AG04450 (cell line): Measurements from ENCODE around the gene LRRC59. TPM values are rescaled to one million over a fixed set of nuclear protein-coding genes. Genes with fewer than 3 reads are reported as not detected.

Experiments used
- CTCF ChIA-PET: fragments of 300-600, 350-600 bp; formaldehyde crosslinking; extraction: SDS; loops from one replicate; lab custom pipeline; 2022; ENCODE audit warnings: antibody characterized with exemption, inconsistent platforms; lab: Charles Lee
- POLR2A ChIA-PET: fragments of 350-600 bp; formaldehyde crosslinking; extraction: SDS; loops from one replicate; lab custom pipeline; 2021; ENCODE audit warnings: antibody characterized with exemption, inconsistent platforms; lab: Yijun Ruan, JAX
- DNase-seq: peaks from one replicate; pipeline ENCODE4 v3.0.0-alpha.2; 2011; ENCODE audit warnings: low read depth, low spot score
- H3K27ac ChIP-seq: one replicate; pipeline ENCODE4 v1.5.1; 2012; ENCODE audit warnings: low read depth, low read length, control low read depth
- H3K27me3 ChIP-seq: one replicate; pipeline ENCODE4 v1.6.0; 2012; ENCODE audit warnings: low read length; ENCODE audit not compliant: control insufficient read depth, insufficient read depth
- H3K4me3 ChIP-seq: 2 replicates; pipeline ENCODE4 v1.5.1; 2011; ENCODE audit warnings: mild to moderate bottlenecking, low read depth, low read length, control low read depth
- H3K9me3 ChIP-seq: 2 replicates; pipeline ENCODE4 v1.5.1; 2012; ENCODE audit warnings: low read length; ENCODE audit not compliant: control insufficient read depth, insufficient read depth
- polyA plus RNA-seq: library from polyadenylated mRNA; depleted of rRNA; stranded (reverse); fragments of >200 nt; gene quantifications from 2 replicates; pipeline ENCODE4 v1.2.3, GENCODE V29; 2011
- TF ChIP-seq, protein P1 (sequence below): IDR thresholded peaks from 2 replicates; pipeline ENCODE4 v1.5.1; 2011; ENCODE audit warnings: low read depth, low read length, control low read depth, inconsistent platforms

LRRC59 gene
- polyA plus RNA-seq, 1 experiment: 143 TPM

DNA sequence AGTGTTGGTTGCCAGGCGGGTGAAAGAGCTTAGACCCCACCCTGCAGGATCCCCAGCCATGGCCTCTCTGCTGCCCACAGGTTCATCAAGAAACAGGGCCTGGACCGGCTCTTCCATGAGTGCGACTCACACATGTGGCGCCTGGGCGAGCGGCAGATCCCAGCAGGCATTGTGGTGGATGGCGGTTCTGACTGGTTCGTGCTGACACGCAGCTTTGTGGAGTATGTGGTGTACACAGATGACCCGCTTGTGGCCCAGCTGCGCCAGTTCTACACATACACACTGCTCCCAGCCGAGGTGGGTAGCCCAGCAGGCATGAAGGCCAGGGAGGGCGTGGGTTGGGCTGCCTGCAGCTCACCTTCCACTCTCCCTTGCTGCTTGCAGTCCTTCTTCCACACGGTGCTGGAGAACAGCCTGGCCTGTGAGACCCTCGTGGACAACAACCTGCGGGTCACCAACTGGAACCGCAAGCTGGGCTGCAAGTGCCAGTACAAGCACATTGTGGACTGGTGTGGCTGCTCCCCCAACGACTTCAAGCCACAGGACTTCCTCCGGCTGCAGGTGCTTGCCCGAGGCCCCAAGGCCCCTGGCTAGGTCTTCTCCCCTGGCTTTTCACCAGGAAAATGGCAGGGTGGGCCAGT lies 41.5 kb downstream of the LRRC59 start:
- ChIA-PET POLR2A (no interaction called here), CTCF (no interaction called here)
- DNase-seq: no peak
- Histone ChIP-seq H3K27me3 (no peaks in the 10 kb centered on the region), H3K9me3 (no peaks in the 10 kb centered on the region; the same call in 1 of the 2 replicates), H3K27ac (no peak overlapping the region), H3K4me3 (no peak overlapping the region)
- TF ChIP-seq, protein P1, sequence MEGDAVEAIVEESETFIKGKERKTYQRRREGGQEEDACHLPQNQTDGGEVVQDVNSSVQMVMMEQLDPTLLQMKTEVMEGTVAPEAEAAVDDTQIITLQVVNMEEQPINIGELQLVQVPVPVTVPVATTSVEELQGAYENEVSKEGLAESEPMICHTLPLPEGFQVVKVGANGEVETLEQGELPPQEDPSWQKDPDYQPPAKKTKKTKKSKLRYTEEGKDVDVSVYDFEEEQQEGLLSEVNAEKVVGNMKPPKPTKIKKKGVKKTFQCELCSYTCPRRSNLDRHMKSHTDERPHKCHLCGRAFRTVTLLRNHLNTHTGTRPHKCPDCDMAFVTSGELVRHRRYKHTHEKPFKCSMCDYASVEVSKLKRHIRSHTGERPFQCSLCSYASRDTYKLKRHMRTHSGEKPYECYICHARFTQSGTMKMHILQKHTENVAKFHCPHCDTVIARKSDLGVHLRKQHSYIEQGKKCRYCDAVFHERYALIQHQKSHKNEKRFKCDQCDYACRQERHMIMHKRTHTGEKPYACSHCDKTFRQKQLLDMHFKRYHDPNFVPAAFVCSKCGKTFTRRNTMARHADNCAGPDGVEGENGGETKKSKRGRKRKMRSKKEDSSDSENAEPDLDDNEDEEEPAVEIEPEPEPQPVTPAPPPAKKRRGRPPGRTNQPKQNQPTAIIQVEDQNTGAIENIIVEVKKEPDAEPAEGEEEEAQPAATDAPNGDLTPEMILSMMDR: no peak

DNA sequence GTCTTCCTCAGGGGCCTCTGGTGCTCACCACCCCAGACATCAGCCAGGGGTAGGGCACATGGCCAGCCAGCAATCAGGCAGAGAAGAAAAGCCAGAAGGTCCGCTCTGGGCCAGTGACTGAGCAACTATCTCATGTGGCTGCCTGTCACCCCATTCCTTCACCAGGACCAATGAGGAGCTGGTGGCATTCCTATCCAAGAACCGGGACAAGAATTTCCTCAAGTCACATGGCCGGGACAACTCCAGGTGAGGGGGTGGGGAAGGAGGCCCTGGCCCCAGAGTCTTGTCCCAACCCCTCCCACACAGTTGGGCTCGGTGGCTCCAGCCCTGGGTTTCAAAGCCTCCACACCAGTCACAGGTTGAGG lies 42.0 kb downstream of the LRRC59 start:
- Histone ChIP-seq H3K27ac (no peak overlapping the region), H3K27me3 (no peaks in the 10 kb centered on the region), H3K9me3 (no peaks in the 10 kb centered on the region; the same call in 1 of the 2 replicates), H3K4me3 (no peak overlapping the region)
- ChIA-PET CTCF (no interaction called here), POLR2A (no interaction called here)
- TF ChIP-seq, protein P1: no peak
- DNase-seq: no peak

DNA sequence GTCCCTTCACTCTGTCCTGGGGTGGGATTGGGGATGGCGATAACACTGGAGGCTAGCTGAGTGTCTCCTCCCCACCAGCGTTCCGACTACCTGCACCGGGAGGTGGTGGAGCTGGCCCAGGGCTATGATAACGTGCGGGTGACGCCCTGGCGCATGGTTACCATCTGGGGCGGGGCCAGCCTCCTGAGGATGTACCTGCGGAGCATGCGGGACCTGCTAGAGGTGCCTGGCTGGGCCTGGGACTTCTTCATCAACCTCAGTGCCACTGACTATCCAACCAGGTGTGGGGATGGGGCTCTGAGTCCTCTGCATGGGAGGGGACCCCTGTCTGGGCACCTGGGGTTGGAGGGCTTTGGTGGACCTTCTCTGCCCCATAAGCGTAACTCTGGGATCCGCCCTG lies 42.5 kb downstream of the LRRC59 start:
- TF ChIP-seq, protein P1: no peak
- CTCF ChIA-PET: no interaction called here

DNA sequence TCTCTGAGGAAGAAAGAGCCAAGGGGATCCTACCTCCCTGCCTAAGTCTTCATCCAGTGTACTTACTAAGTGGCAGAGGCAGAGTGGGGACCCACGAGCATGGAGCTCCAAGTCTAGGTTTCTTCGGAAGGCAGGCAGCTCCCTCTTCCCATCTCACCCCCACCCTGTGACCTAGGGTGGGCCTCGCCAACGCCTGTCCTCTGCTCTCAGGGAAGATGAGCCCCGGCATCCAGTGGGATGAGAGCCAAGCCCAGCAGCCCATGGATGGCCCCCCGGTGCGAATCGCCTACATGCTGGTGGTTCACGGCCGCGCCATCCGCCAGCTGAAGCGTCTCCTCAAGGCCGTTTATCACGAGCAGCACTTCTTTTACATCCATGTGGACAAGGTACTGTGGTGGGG lies 43.1 kb downstream of the LRRC59 start:
- CTCF ChIA-PET: no interaction called here
- no peaks in the 10 kb centered on the region for H3K27me3 ChIP-seq
- TF ChIP-seq, protein P1: no peak
- H3K27ac ChIP-seq: no peak overlapping the region
- no peak for DNase-seq
- H3K9me3 ChIP-seq: no peaks in the 10 kb centered on the region; the same call in 1 of the 2 replicates
- POLR2A ChIA-PET: no interaction called here
- no peak overlapping the region for H3K4me3 ChIP-seq

More for the DNA sequence above, 42.5 kb downstream of the LRRC59 start:
- Histone ChIP-seq H3K27ac (no peak overlapping the region), H3K9me3 (no peaks in the 10 kb centered on the region; the same call in 1 of the 2 replicates), H3K4me3 (no peak overlapping the region), H3K27me3 (no peaks in the 10 kb centered on the region)
- no peak for DNase-seq
- POLR2A ChIA-PET: no interaction called here

DNA sequence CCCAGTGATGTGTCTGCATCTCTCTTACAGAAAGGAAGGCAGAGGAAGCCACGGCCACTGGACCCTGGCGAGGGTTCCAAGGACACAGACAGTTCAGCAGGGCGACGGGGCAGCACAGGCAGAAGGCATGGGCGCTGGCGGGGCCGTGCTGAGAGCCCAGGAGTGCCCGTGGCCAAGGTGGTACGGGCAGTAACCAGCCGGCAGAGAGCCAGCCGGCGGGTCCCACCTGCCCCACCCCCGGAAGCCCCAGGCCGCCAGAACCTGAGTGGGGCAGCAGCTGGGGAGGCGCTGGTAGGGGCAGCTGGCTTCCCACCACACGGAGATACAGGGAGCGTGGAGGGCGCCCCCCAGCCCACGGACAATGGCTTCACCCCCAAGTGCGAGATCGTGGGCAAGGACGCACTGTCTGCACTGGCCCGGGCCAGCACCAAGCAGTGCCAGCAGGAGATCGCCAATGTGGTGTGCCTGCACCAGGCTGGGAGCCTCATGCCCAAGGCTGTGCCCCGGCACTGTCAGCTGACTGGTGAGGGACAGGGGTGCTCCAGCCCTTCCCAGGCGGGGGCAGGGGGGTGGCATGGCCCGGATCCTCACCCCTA lies 43.6 kb downstream of the LRRC59 start:
- TF ChIP-seq, protein P1: no peak
- H3K4me3 ChIP-seq: no peak overlapping the region
- no peaks in the 10 kb centered on the region for H3K27me3 ChIP-seq
- CTCF ChIA-PET: no interaction called here
- no peak overlapping the region for H3K27ac ChIP-seq
- H3K9me3 ChIP-seq: no peaks in the 10 kb centered on the region; the same call in 1 of the 2 replicates
- POLR2A ChIA-PET: no interaction called here
- DNase-seq: no peak
